ENCODE measurements around the gene CREB5.

DNA sequence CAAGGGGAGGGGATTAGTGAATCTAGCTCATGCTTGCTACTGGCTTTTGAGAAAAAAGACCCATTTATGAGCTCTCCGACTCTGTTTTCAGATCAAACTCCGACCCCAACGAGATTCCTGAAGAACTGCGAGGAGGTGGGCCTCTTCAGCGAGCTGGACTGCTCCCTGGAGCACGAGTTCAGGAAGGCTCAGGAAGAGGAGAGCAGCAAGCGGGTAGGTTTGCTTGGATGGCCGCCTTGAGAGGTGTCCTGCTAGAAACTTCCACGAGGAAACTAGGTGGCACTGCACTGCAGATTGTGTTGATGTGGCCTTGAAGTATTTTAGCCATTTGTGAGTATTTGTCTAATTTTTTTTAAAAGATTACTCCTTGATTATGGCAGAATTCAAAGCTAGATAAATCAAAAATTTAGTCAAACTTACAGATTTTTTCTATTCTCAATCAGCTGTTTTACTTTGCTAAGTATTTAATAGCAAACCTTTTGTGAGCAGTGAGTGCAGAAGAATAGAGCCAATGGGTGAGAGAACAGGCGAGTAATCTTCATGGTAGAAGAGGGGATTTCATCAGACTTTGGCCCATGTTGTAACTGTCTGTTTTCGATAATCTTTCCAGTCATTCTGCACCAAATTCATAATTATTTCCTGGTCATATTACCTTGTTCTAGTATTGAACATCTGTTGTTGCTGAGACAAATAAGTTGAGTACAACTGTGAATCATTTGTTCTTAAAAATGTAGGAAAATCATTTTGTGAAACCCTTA is 95.4 kb downstream of the CREB5 start:
- TF ChIP-seq, protein P1, sequence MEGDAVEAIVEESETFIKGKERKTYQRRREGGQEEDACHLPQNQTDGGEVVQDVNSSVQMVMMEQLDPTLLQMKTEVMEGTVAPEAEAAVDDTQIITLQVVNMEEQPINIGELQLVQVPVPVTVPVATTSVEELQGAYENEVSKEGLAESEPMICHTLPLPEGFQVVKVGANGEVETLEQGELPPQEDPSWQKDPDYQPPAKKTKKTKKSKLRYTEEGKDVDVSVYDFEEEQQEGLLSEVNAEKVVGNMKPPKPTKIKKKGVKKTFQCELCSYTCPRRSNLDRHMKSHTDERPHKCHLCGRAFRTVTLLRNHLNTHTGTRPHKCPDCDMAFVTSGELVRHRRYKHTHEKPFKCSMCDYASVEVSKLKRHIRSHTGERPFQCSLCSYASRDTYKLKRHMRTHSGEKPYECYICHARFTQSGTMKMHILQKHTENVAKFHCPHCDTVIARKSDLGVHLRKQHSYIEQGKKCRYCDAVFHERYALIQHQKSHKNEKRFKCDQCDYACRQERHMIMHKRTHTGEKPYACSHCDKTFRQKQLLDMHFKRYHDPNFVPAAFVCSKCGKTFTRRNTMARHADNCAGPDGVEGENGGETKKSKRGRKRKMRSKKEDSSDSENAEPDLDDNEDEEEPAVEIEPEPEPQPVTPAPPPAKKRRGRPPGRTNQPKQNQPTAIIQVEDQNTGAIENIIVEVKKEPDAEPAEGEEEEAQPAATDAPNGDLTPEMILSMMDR (IDR thresholded peaks at IDR 0.05), result no peak
- no peak for TF ChIP-seq POLR2A (IDR thresholded peaks at IDR 0.05)
